Lower leg skin (tissue), 3 donors: Measurements from ENCODE around the gene PCSK6.

ENCODE experiments used
- CTCF ChIP-seq, 3 donors: fragments of 450-650 bp; IDR thresholded peaks; one replicate each; pipeline ENCODE4 v1.5.1; 2016; ENCODE audit warnings: antibody characterized with exemption in 3 of 3, mild to moderate bottlenecking in 3 of 3, moderate library complexity in 2 of 3
- POLR2A ChIP-seq, 2 donors: fragments of 450-650 bp; IDR thresholded peaks; one replicate each; pipeline ENCODE4 v1.6.1; 2016 to 2017; ENCODE audit warnings: antibody characterized with exemption in 2 of 2, mild to moderate bottlenecking in 1 of 2, moderate library complexity in 1 of 2

GRCh38 chr15:101495334-101496197, 6.1 kb upstream of the PCSK6 start:
- TF ChIP-seq POLR2A (IDR thresholded peaks at IDR 0.05) (no peak), CTCF (IDR thresholded peaks at IDR 0.05) (no peak)
